ENCODE data around the gene LST1.

LST1 gene

DNA sequence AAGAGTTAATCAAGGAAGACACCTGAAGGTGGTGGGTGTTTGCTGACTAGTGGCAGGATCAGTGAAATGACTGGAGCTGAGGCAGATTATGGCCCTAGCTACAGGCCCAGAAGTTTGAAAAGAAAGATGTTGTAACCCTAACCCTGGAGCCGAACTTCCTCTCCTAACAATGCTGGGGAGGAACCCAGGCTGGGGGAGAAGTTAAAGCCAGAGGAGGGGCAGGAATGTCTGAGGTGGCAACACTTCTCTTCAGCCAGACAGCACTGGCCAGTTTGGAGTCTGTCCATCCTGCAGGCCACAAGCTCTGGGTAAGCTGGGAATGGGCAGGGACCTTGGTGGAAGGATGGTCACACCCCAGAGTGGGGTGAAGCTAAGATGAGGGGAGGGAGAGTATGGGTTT, at the start of gene LST1:
LST1 (plus strand) TSS at position 270 of the 400 bp plus-strand sequence. CDS start 1,023 bp downstream, outside the sequence.
- no peak for DNase-seq

DNA sequence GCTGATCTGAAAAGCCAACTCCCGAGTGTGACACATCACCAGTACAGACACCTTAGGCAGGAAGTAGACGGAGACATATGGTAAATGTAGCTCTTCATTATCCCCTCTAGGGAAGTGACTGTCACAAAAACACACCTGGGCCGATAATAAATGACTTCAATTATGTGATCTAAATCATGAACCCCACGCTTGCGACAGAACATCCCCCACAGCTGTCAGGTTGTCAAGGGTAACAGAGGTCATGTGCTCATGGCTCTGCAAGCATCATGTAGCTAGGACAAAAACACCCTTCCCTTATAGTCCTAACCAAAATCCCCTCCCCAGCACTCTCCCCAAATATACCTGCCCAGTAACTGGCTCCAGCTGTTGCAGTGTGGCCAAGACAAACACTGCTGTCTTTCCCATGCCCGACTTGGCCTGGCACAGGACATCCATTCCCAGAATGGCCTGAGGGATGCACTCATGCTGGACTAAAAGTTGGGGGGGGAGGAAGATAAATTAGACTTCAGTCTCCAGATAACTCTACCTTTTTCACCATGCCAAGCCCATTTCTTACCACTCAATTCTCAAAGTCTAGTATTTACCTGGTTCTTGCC, 47.2 kb upstream of the LST1 start:
- DNase-seq, result peak in 1 of 6 experiments; percentile 8

DNA sequence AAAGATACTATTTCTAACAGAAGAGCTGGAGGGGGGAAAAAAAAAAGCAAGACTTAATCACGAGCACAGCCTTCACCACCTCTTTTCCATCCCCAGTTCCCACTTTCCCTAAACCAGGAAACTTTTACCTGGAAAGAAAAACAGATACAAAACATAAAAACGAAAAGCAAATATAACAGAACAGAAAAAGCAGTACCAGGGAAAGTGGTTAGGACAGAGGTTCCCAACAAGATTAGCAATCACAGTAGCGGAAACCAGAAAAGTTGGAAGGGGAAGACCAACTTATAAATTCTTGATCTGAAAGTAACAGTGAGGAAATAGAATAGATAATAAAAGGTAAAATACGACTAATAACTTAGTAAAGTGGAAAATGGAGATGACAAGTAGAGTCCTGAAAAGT, 45.4 kb upstream of the LST1 start:
- DNase-seq, result no peak

DNA sequence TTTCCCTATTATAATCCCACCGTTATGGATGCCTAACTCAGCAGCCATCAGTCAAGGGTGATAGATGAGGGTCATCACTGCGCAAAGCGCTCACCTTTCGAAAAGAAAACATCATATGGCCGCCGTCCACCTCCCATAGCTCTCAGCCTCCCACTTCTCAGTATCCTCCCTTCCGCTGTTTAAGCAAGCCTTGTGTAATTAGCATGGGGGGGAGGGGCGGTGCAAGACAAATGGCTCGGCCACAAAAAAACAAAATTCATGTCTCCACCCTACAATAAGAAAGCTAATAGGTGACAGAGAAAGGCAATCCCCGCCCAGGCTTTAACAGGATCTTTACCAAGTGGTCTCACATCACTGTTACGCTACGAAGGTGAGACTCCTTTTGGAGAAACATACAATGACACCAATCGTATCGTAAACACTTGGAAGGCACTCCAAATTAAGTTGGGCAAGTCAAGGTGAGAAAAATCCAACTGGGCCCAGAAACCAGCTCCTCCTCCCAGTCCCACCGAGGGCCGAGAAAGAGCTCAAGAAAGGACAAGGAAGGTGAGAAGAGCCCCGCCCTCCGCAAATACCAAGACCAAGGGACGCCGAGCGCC, 44.9 kb upstream of the LST1 start:
- peak; percentile 48 to 88 (median 65) for DNase-seq

DNA sequence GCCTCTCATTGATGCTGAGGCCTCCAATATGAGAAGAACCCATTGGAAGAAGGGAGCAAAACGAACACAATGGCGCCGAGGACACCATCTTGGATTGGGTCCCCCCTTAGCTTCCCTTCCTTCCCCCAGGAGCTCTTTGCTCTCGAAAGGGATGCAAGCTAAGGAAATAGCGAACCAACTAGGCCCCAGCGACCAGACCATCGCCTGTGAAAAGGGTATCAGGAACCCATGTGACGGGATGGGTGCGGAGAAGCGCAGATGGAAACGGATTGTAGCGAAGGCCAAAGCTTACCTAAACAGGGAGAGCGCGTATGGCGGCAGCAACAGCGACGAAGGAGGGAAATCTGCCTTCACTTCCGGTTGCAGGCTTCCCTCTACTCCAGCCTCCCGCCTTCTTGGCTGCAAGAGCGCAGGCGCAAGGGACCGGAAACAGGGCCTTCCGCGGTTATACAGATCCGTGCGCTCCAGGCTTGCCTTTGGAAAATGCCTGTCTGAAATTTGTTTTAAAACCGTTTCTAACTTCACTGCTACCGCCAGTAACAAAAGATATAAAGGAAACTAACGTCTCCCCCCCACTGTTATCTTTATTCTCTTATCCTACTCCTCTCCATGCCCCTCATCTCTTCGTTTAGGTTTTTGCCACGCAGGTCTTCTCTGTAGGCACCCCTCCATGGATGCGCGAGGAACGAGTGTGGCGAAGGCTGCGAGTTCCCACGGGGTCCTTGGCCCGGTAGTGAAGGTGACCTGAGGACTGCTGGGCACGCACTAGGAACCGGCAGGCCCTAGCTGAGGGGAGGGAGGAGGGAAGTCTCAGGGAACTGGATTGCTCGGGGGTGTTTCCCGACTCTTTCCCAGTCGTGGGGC, 44.2 kb upstream of the LST1 start, which contains the start of gene DDX39B:
DDX39B (minus strand) TSS at position 346 of the 864 bp plus-strand sequence. CDS start 1,471 bp downstream, outside the sequence.
- peak; percentile 89 to 95 (median 92) for DNase-seq

DNA sequence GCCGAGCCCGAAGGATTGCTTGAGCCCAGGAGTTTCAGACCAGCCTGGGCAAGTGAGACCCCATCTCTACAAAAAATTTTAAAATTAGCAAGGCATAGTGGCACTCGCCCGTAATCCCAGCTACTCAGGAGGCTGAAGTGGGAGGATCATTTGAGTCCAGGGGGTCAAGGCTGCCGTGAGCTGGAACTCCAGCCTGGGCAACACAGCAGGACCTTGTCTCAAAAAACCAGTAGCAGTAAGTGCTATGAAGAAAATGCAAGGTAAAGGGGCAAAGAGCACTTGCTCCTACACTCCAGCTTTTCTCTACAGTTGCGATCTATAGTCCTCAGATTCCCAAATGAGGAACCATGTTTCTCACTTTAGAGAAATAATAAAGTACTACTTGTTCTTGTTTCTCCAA, 42.4 kb upstream of the LST1 start:
- no peak for DNase-seq

DNA sequence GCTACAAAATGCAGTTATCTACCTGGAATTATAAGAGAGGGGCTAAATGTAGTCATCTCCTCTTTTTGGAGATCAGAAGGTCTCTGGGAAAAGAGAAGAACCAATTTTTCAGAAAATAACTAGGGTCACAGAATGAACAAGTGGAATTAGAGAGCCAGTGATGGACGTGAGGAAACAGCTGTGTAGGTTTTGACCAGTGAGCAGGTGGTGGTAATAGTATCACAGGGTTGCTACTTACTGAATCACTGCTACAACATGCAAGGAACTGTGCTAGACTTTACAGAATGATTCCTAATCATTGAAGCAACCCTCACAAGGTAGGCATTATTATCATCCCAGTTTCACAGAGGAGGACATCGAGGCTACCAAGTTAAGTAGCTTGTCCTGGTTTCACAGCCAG, 41.4 kb upstream of the LST1 start:
- DNase-seq, result no peak

DNA sequence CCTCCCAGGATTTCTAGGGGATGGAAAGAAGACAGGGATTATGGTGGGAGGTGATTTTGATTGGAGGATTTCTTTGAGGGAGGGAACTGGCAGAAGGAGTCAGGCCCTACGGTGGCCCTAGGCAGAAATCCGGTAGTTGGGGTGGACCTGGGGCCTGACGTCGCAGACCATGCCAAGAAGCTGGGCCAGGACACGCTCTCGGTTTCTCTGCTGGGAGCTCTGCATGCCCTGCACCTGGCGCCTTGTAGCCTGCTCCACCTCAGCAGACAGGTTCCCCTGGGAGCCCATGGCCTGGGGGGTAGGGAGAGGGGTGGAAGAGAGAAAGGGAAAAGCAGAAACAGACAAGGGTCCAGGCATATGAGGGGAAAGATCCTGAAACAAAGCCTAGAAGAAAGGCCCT, 40.8 kb upstream of the LST1 start:
- DNase-seq, result no peak

DNA sequence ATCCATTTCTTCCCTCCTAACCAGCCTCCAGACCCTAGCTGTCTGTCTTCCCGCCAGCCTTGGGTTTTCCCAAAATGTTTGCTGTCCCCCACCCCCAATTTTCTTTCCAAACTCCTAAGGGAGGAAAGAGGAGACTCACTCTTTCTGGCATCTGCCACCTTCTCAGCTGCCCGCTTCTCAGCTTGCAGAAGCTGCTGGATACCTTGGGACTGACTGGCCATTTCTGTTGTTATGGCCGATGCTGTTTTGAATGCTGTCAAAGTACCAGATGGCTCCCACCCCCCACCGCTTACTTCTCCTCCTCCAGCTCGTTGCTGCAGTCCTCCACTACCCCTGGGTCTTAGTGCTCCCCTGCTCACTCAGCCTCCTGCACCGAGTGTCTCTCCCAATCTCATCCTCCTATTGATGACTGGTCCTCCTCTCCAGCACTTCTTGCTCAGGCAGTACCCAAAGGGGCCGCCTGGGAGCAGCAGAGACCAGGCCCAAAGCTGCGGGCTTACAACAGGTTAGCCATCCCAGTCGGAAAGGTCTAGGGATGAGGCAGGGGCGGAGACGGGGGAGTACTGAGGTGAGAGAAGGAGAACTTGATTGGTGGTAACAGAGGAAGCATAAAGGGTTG, 39.6 kb upstream of the LST1 start, which contains the start of gene ATP6V1G2:
ATP6V1G2 (minus strand) TSS at position 270 of the 619 bp plus-strand sequence; CDS start at position 221, 49 bp downstream.
- DNase-seq, result peak; percentile 62 to 83 (median 76)

DNA sequence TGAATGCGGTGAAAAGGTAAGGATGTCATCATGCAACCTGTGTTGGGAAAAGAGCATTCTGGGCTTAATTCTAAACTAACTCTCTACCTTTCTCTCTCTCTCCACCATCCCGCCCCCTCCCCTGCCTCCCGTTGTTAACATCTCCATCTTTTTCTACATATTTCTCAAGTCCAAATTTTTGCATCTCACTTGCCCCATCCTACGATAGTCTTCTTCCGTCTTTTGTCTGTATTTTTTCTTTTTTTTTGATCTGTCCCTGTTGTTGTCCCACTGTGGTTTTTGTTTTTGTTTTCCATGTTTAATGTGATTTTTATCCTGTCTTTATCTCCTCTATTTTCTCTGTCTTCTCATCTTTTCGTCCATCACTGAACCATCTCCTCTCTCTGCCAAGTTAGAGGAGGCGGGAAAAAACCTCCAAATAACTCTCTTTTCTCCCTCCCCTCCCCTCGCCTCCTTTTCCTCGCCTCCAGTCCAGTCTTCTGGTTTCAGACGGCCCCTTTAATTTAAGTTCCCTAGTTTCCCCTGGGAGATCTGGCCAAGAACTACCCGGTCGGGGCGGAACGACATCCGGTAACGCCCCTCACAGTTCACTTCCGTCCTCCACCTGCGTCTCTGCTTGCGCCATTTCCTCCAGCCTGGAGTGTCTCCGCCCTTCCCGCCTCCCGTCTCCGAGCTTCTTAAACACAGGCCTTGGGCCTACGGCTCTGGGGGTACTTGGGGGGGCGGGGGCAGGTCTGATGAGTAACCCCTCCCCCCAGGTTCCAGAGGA, 38.9 kb upstream of the LST1 start, which contains the start of gene NFKBIL1:
NFKBIL1 (plus strand) TSS at position 651 of the 769 bp plus-strand sequence; CDS start at position 738, 87 bp downstream.
- DNase-seq, result peak; percentile 78 to 86 (median 80)

DNA sequence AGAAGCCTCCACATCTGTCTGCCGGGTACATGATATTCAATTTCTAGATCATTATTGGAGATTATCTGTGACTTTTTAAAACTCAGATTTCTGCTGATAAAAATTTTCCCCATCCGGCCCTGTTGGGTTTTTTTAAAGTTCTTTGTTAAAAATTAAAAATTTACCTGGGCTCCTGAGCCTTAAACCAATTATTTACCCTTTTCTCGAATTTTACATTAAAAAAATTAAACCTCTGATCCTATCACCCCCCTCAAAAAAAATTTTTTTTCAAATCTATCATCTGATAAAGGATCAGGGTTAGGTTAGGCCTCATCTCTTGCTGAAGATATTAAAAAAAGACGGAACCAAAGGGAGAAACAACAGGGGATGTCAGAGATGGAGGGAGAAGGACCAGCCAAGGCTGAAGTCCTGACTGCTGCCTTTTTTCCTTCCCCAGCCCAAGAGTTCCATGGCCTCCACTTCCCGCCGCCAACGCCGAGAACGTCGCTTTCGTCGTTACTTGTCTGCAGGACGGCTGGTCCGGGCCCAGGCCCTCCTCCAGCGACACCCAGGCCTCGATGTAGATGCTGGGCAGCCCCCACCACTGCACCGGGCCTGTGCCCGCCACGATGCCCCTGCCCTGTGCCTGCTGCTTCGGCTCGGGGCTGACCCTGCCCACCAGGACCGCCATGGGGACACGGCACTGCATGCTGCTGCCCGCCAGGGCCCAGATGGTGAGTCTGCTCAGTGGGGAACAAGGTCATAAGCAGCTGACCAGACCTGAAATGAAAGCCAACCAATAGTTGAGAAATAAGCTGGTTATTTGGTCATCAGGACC, 38.1 kb upstream of the LST1 start:
- no peak for DNase-seq

DNA sequence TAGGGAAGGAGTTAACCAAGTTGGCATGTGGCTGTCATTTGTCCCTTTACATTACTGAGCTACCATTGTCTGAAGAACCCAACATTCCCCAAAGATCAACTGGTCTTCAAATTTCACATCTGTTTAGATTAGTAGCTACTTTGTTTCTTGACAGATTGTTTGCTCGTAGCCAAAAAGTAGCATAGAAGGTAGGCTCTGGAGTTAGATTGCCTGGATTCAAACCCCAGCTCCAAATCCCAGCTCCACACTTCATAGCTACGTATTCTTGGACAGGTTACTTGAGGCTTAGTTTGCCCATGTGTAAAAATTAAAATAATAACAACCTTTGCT, 37.6 kb upstream of the LST1 start:
- DNase-seq, result no peak

DNA sequence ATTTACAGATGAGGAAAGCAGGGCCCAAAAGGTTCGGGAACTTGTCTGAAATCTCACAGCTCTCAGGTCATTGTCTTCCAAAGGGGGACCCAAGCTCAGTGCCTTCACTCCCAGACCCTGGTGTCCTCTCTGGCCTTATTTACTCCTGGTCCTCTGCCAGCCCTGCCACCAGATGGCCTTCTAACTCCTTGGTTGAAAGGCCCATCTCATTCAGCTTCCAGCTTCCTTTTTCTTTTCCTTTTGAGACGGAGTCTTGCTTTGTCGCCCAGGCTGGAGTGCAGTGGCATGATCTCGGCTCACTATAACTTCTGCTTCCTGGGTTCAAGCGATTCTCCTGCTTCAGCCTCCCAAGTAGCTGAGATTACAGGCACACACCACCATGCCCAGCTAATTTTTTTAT, 34.7 kb upstream of the LST1 start:
- DNase-seq, result peak; percentile 37 to 65 (median 56)

DNA sequence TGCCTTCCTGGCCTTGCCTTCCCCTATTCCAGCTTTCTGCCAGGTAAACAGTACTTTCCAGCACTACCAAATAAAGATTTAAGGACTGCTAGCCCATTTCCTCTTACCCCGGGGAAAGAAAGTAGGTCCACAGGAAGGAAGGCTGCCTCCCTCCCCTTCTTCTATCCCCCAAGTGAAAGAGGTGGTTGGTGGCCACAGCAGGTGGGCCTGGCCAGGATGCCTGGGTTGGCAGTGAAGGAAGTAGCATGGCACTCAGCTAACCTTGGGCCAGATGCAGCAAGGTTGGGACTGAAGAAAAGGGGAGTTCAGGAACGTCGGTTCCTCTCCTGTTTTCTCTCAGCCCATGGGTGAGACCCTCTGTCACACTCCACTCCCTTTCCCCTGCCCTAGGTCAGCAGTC, 29.8 kb upstream of the LST1 start:
- no peak for DNase-seq

DNA sequence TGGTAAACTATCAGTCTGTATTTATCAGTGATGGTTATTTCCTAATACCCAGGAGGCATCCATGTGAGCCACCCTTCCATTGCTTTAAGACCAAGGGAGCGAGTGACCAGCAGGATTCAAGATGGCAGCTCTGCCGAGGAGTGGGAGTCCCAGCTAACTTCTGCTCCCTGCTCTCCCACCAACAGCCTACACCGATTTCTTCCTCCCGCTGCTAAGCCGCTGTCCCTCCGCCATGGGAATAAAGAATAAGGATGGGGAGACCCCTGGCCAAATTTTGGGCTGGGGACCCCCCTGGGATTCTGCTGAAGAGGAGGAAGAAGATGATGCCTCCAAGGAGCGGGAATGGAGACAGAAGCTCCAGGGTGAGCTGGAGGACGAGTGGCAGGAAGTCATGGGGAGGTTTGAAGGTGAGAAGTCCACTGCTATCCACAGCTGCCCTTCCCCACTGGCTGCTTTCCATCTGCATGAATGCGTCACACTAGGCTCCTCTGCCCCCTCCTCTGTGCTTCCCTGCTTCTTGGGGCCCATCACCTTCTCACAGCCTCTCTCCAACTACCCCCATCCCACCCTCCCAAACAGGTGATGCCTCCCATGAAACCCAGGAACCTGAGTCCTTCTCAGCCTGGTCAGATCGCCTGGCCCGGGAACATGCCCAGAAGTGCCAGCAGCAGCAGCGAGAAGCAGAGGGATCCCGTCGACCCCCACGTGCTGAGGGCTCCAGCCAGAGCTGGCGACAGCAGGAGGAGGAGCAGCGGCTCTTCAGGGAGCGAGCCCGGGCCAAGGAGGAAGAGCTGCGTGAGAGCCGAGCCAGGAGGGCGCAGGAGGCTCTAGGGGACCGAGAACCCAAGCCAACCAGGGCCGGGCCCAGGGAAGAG, 28.4 kb upstream of the LST1 start:
- DNase-seq, result no peak

DNA sequence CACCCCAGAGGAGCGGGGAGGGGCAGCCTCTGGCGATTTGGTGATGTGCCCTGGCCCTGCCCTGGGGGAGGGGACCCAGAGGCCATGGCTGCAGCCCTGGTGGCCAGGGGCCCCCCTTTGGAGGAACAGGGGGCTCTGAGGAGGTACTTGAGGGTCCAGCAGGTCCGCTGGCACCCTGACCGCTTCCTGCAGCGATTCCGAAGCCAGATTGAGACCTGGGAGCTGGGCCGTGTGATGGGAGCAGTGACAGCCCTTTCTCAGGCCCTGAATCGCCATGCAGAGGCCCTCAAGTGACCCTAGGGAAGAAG, 27.8 kb upstream of the LST1 start:
- no peak for DNase-seq

DNA sequence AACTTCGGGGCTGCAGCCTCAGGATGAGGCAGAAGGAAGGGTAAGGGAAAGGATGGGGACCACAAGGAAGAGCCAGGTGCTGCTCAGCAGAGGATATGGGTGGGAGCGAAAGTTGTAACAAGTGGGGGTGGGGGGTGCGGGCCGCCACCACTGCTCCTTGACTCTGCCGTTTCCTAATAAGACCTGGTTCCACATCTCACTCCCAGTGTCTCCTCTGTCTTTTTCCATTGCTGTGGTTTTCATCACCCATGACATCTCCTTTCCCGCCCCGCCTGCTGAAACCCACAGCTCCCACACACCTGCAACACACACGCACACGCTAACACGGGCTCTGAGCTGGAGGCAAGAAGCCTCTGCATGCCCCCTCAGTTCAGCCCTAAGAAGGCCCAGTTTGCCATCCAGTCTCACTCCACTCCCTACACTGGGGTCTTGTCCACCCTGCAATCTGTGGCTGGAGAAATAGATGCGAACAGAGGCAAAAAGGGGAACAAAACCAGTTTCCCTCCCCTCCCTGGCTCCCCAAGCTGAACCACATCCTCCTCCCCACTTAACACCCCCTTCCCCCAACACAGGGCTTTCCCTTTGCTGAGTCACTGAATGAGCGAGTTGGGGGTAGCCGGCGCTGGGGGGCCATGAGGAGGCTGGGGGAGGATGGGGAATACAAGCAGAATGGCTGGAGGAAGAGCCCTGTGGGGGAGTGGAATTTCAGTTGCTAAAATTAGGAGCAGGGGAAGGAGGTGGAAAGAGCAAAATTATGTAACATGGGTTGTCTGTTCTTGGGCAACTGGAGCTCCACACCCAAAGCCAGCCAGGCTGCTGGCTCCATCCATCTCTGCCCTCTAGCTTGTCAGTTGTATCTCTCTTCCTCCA, 27.2 kb upstream of the LST1 start:
- peak; percentile 21 to 56 (median 40) for DNase-seq

DNA sequence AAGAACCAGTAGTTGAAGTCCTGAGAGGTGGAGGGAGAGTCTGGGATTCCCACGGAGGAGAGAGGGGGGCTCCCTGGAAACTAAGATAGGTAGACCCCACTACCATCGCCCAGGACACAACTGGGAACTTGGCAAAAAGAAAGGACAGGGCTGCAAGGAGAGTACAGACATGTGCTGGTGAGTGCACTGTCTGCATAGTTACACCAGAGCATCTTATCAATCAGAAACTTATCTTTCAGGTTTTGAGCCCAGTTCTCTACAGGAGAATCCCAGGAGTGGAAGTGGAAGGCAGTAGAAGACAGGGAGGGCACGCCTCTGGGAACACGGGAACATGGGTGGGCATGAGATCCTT, 26.5 kb upstream of the LST1 start:
- no peak for DNase-seq

DNA sequence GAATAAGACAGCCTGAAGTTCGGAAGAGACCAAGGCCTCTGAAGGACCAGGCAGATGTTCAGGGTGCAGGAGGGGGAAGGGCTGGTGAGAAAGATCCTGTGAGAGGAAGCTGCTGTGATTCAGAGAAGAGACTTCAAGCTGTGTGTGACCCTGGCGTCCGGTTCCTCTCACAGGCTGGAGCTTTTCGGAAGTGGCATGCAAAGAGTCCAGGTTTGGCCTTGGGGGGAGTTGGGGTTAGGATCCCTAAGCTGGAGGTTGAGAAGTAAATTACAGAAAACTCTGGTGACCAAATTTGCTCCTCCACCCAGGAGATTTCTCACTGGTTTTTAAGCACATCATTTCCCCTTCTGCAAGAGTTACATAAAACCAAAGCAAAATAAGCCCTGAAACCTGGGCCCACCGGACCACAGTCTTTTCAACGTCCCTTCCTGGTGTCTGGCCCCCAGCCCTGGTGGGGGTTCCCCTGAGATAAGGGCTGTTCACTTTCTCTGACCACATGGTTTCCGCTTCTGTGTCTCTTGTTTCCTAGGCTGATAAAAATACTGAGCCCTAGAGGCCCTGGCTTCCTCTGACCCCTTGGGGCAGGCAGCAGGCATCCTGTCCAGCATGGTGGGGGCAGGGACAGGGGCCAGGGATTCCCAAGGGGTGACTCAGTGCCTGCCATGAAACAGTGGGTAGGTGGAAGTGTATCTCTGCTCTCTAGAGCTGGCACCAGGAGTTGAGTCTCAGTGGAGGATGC, 25.9 kb upstream of the LST1 start:
- peak in 2 of 6 experiments; percentile 8 to 39 for DNase-seq
